IMR-90 (cell line): ENCODE data around the gene CLCNKA. TPM values are rescaled to one million over a fixed set of nuclear protein-coding genes. Genes with fewer than 3 reads are reported as not detected.
"Not testable (repeated sequence)": the region's sequence is repeated elsewhere in the genome, so short reads cannot be mapped to it uniquely, and the experiment has no call there.

Source experiments
- ATAC-seq: fragments of 200-7000 bp; cut with Tn5 transposase; 2 replicates; pipeline ENCODE4 v1.9.1; 2020; ENCODE audit warnings: low read depth, mild to moderate bottlenecking, moderate library complexity
- BruUV-seq: library from RNA; stranded (reverse); fragments of 400-500 nt; replicated peaks from 2 replicates; lab custom pipeline; 2021; lab: Mats Ljungman, UMichigan
- CTCF ChIA-PET: fragments of 300-600 bp; formaldehyde crosslinking; extraction: SDS; loops from one replicate; lab custom pipeline; 2021; ENCODE audit warnings: antibody characterized with exemption; lab: Yijun Ruan, JAX
- POLR2A ChIA-PET: fragments of 300-600 bp; sonication (Branson Sonifier 250); formaldehyde crosslinking; loops from one replicate; lab custom pipeline; 2022; ENCODE audit warnings: antibody characterized with exemption; ENCODE audit not compliant: unreplicated experiment; lab: Charles Lee
- DNase-seq: peaks from one replicate; pipeline ENCODE4 v3.0.0; 2013
- H2AFZ ChIP-seq: replicated peaks from 2 replicates; pipeline ENCODE3; 2013; ENCODE audit warnings: low read length, mild to moderate bottlenecking; ENCODE audit not compliant: poor library complexity
- H2AK5ac ChIP-seq: 2 replicates; pipeline ENCODE4 v1.6.1; 2013; ENCODE audit warnings: low read depth, low read length, inconsistent platforms
- H2AK9ac ChIP-seq: replicated peaks from 2 replicates; pipeline ENCODE3; 2013; ENCODE audit warnings: mild to moderate bottlenecking, low read depth, low read length, moderate library complexity; ENCODE audit not compliant: poor library complexity
- H2BK120ac ChIP-seq: 2 replicates; pipeline ENCODE4 v1.6.1; 2013; ENCODE audit warnings: low read depth, low read length, inconsistent platforms
- H2BK15ac ChIP-seq: 3 replicates; pipeline ENCODE4 v1.6.1; 2013; ENCODE audit warnings: low read depth, low read length, inconsistent platforms
- H2BK20ac ChIP-seq: 2 replicates; pipeline ENCODE4 v1.6.1; 2013; ENCODE audit warnings: low read depth, mild to moderate bottlenecking, inconsistent platforms, low read length, moderate library complexity
- H2BK5ac ChIP-seq: 2 replicates; pipeline ENCODE4 v1.6.1; 2013; ENCODE audit warnings: mild to moderate bottlenecking, low read depth, low read length, inconsistent platforms; ENCODE audit not compliant: poor library complexity, severe bottlenecking
- H3K14ac ChIP-seq: replicated peaks from 2 replicates; pipeline ENCODE4 v1.6.1; 2013; ENCODE audit warnings: low read depth, low read length, inconsistent platforms
- H3K18ac ChIP-seq: 2 replicates; pipeline ENCODE4 v1.6.1; 2013; ENCODE audit warnings: low read depth, low read length, control low read depth
- H3K23ac ChIP-seq: 2 replicates; pipeline ENCODE4 v1.6.1; 2013; ENCODE audit warnings: low read depth, low read length, inconsistent platforms
- H3K27ac ChIP-seq: 2 replicates; pipeline ENCODE4 v1.5.1; 2013; ENCODE audit warnings: mild to moderate bottlenecking, control low read depth, low read length; ENCODE audit not compliant: insufficient read depth
- H3K27me3 ChIP-seq: 2 replicates; pipeline ENCODE4 v1.6.1; 2013; ENCODE audit warnings: low read length; ENCODE audit not compliant: control insufficient read depth, insufficient read depth
- H3K36me3 ChIP-seq: 2 replicates; pipeline ENCODE4 v1.6.1; 2013; ENCODE audit warnings: low read length, mixed read lengths; ENCODE audit not compliant: control insufficient read depth, insufficient read depth
- H3K4ac ChIP-seq: 2 replicates; pipeline ENCODE4 v1.6.1; 2013; ENCODE audit warnings: low read depth, low read length, inconsistent platforms
- H3K4me1 ChIP-seq: 2 replicates; pipeline ENCODE4 v1.6.1; 2013; ENCODE audit warnings: low read length, mixed read lengths; ENCODE audit not compliant: control insufficient read depth, insufficient read depth
- H3K4me2 ChIP-seq: 2 replicates; pipeline ENCODE4 v1.6.1; 2013; ENCODE audit warnings: low read depth, mild to moderate bottlenecking, control low read depth, low read length, moderate library complexity
- H3K4me3 ChIP-seq: 2 replicates; pipeline ENCODE4 v1.5.1; 2013; ENCODE audit warnings: low read depth, mild to moderate bottlenecking, control low read depth, low read length, moderate library complexity; ENCODE audit not compliant: insufficient read depth
- H3K56ac ChIP-seq: 2 replicates; pipeline ENCODE4 v1.6.1; 2013; ENCODE audit warnings: low read length, inconsistent platforms; ENCODE audit not compliant: insufficient read depth; ENCODE audit errors: extremely low read depth
- H3K79me1 ChIP-seq, 2 experiments: 2 replicates each; pipeline ENCODE4 v1.6.1; 2013; ENCODE audit warnings: low read length in 2 of 2, inconsistent platforms in 1 of 2, low read depth in 1 of 2
- H3K9ac ChIP-seq: 2 replicates; pipeline ENCODE4 v1.6.1; 2013; ENCODE audit warnings: low read depth, low read length, control low read depth
- H3K9me1 ChIP-seq: 2 replicates; pipeline ENCODE4 v1.6.1; 2013; ENCODE audit warnings: low read length, inconsistent platforms; ENCODE audit not compliant: insufficient read depth
- H3K9me3 ChIP-seq: 2 replicates; pipeline ENCODE4 v1.6.1; 2013; ENCODE audit warnings: low read length; ENCODE audit not compliant: control insufficient read depth, insufficient read depth
- H4K20me1 ChIP-seq: 2 replicates; pipeline ENCODE4 v1.6.1; 2013; ENCODE audit warnings: low read length, inconsistent platforms; ENCODE audit not compliant: insufficient read depth
- H4K5ac ChIP-seq: 2 replicates; pipeline ENCODE4 v1.6.1; 2013; ENCODE audit warnings: mild to moderate bottlenecking, low read depth, low read length, control low read depth
- H4K8ac ChIP-seq, 2 experiments: 2 replicates each; pipeline ENCODE4 v1.6.1; 2013; ENCODE audit warnings: low read depth in 2 of 2, low read length in 2 of 2, control low read depth in 1 of 2, inconsistent platforms in 1 of 2
- H4K91ac ChIP-seq: 2 replicates; pipeline ENCODE4 v1.6.1; 2013; ENCODE audit warnings: low read depth, low read length, inconsistent platforms; ENCODE audit not compliant: insufficient read depth
- BHLHE40 ChIP-seq: fragments of 150-350 bp; IDR thresholded peaks from 2 replicates; pipeline ENCODE4 v1.6.1; 2016; ENCODE audit warnings: mild to moderate bottlenecking, low read depth, low read length
- CEBPB ChIP-seq: IDR thresholded peaks from 2 replicates; pipeline ENCODE4 v1.6.1; 2012; ENCODE audit warnings: low read depth, low read length, improper control_type of control experiment
- WGBS, 2 experiments: methylation state at CpG; one replicate each; pipeline versions ENCODE4 v1.1.5 to v1.1.7; 2013; ENCODE audit warnings: missing lambda C conversion rate in 2 of 2; ENCODE audit not compliant: insufficient read length in 1 of 2; ENCODE audit errors: extremely low coverage in 2 of 2; 5-methylcytosine and 5-hydroxymethylcytosine counted together
- dilution Hi-C: fragments of 300-500 bp; cut with HindIII; formaldehyde crosslinking; loops from one replicate; pipeline ENCODE4 v1.14.3; 2018; ENCODE audit warnings: low sequenced_read_pairs; ENCODE audit not compliant: unreplicated experiment
- in situ Hi-C: fragments of 300-500 bp; cut with MboI; formaldehyde crosslinking; loops from 3 replicates; pipeline ENCODE4 v1.14.3; 2019; ENCODE audit warnings: low sequenced_read_pairs, inconsistent platforms, mixed read lengths
- intact Hi-C: fragments of 100-400 bp; cut with micrococcal nuclease; formaldehyde crosslinking; loops from 2 replicates; pipeline ENCODE4 v1.10.0; 2022
- polyA plus RNA-seq, 3 experiments: library from polyadenylated mRNA; depleted of rRNA; stranded (reverse); fragments of >200 nt; gene quantifications; 2 replicates each; pipeline ENCODE4 v1.2.3, GENCODE V29; 2012; ENCODE audit warnings: low replicate concordance in 1 of 3
- total RNA-seq: library from RNA; depleted of rRNA; stranded (reverse); fragments of >200 nt; gene quantifications from 2 replicates; pipeline ENCODE4 v1.2.3, GENCODE V29; 2012

CLCNKA gene
- total and polyA plus RNA-seq, 2 of the 4 experiments (the other 2 are of a cell fraction), result 0.05 TPM; not detected in 1

GRCh38 chr1:16032388-16033102 is 10.7 kb downstream of the CLCNKA start (continued):
- TF ChIP-seq CEBPB (0 out of 2 replicates have a peak, but pooled peaks have one; percentile 2), BHLHE40 (no peak)

GRCh38 chr1:16033103-16033632 is 11.3 kb downstream of the CLCNKA start:
- peak overlapping the region; percentile 86 for H2AFZ ChIP-seq
- POLR2A ChIA-PET, result not testable (repeated sequence)
- intact Hi-C loops, result loop anchor here (2.0 kb wide), 3 partner anchors 24 to 240 kb away; no protein-coding TSS in a partner anchor

GRCh38 chr1:16036461-16036860 is 14.6 kb downstream of the CLCNKA start:
- H4K20me1 ChIP-seq, in situ Hi-C loops, DNase-seq, H4K5ac ChIP-seq, CTCF ChIA-PET, H2AFZ ChIP-seq, H3K9ac ChIP-seq, intact Hi-C loops, H4K8ac ChIP-seq, BruUV-seq, H2BK5ac ChIP-seq, H3K4me2 ChIP-seq, H3K14ac ChIP-seq, H4K91ac ChIP-seq, ATAC-seq, H3K23ac ChIP-seq, H2AK5ac ChIP-seq, H3K4me1 ChIP-seq, H2BK20ac ChIP-seq, dilution Hi-C loops, H3K18ac ChIP-seq, H3K27ac ChIP-seq, H3K4me3 ChIP-seq, H2AK9ac ChIP-seq, POLR2A ChIA-PET, H3K4ac ChIP-seq, H3K56ac ChIP-seq, H2BK15ac ChIP-seq, H2BK120ac ChIP-seq, H3K79me1 ChIP-seq, H3K9me1 ChIP-seq, H3K36me3 ChIP-seq, H3K9me3 ChIP-seq: not testable (repeated sequence)
- whole genome bisulfite sequencing, 2 experiments, result 80% methylated on average over 2 of the region's 11 CpGs; no CpG with 5 or more reads in 1 of the 2 experiments
- peaks cover 18% of the 10 kb centered on the region for H3K27me3 ChIP-seq

More at GRCh38 chr1:16033103-16033632, 11.3 kb downstream of the CLCNKA start:
- H4K8ac ChIP-seq, BruUV-seq, H2BK120ac ChIP-seq, ATAC-seq, H3K4me1 ChIP-seq, dilution Hi-C loops, H3K27me3 ChIP-seq, H3K4ac ChIP-seq, H3K4me3 ChIP-seq, in situ Hi-C loops, H3K14ac ChIP-seq, H2BK15ac ChIP-seq, H3K4me2 ChIP-seq, H3K18ac ChIP-seq, H4K91ac ChIP-seq, CTCF ChIA-PET, H3K9me1 ChIP-seq, H4K20me1 ChIP-seq, H3K9me3 ChIP-seq, H2BK5ac ChIP-seq, H3K36me3 ChIP-seq, DNase-seq, H3K27ac ChIP-seq, H3K56ac ChIP-seq, H4K5ac ChIP-seq, H3K23ac ChIP-seq, H3K79me1 ChIP-seq, H2BK20ac ChIP-seq, H3K9ac ChIP-seq: not testable (repeated sequence)
- no CpG with 5 or more reads among the region's 7 CpGs for WGBS, 2 experiments
- peak overlapping the region; percentile 24; the same call in 1 of the 2 replicates for H2AK5ac ChIP-seq
- H2AK9ac ChIP-seq, result peak overlapping the region; percentile 85
